GM23338 (cell line): ENCODE data around the gene MATK. TPM values are rescaled to one million over a fixed set of nuclear protein-coding genes. Genes with fewer than 3 reads are reported as not detected.

Experiments
- ATAC-seq: fragments of 200-7000 bp; cut with Tn5 transposase; 3 replicates; pipeline ENCODE4 v1.9.1; 2020
- DNase-seq: peaks from one replicate; pipeline ENCODE4 v3.0.0-alpha.2; 2015; ENCODE audit warnings: low spot score
- H2AFZ ChIP-seq: fragments of 200-600 bp; sonication (generic); 2 replicates; pipeline ENCODE4 v1.8.0; 2016; ENCODE audit warnings: antibody characterized with exemption, mild to moderate bottlenecking, moderate library complexity
- H3F3A ChIP-seq: fragments of 200-600 bp; sonication (generic); replicated peaks from 2 replicates; pipeline ENCODE4 v1.8.0; 2017; ENCODE audit warnings: antibody characterized with exemption, mixed run types, low read depth
- H3K27ac ChIP-seq: fragments of 200-600 bp; sonication (generic); 2 replicates; pipeline ENCODE4 v1.6.1; 2016; ENCODE audit warnings: low read depth
- H3K27me3 ChIP-seq: fragments of 200-600 bp; sonication (generic); 2 replicates; pipeline ENCODE4 v1.8.0; 2016; ENCODE audit warnings: mild to moderate bottlenecking, mixed run types, moderate library complexity; ENCODE audit not compliant: insufficient read depth
- H3K36me3 ChIP-seq: fragments of 200-600 bp; sonication (generic); 2 replicates; pipeline ENCODE4 v1.8.0; 2016; ENCODE audit warnings: mild to moderate bottlenecking; ENCODE audit not compliant: insufficient read depth
- H3K4me1 ChIP-seq: fragments of 200-600 bp; sonication (generic); 2 replicates; pipeline ENCODE4 v1.8.0; 2016; ENCODE audit warnings: mild to moderate bottlenecking, moderate library complexity; ENCODE audit not compliant: insufficient read depth
- H3K4me2 ChIP-seq: fragments of 200-600 bp; sonication (generic); 2 replicates; pipeline ENCODE4 v1.7.1; 2017; ENCODE audit warnings: mixed run types
- H3K4me3 ChIP-seq: fragments of 200-600 bp; sonication (generic); 2 replicates; pipeline ENCODE4 v1.6.1; 2016; ENCODE audit warnings: mixed run types
- H3K79me2 ChIP-seq: fragments of 200-600 bp; sonication (generic); replicated peaks from 2 replicates; pipeline ENCODE4 v1.8.0; 2017; ENCODE audit warnings: mild to moderate bottlenecking; ENCODE audit not compliant: insufficient read depth
- H3K9me2 ChIP-seq: fragments of 200-600 bp; sonication (generic); 2 replicates; pipeline ENCODE4 v1.8.0; 2017; ENCODE audit not compliant: insufficient read depth
- H4K20me1 ChIP-seq: fragments of 200-600 bp; sonication (generic); replicated peaks from 2 replicates; pipeline ENCODE4 v1.8.0; 2017; ENCODE audit warnings: mild to moderate bottlenecking; ENCODE audit not compliant: insufficient read depth
- H3K27ac Mint-ChIP-seq: 2 replicates; pipeline ENCODE4 v1.8.0; 2020; ENCODE audit warnings: inconsistent platforms, mild to moderate bottlenecking, moderate library complexity, mixed read lengths
- H3K27me3 Mint-ChIP-seq: 3 replicates; pipeline ENCODE4 v1.8.0; 2022; ENCODE audit warnings: low read depth, mild to moderate bottlenecking, moderate library complexity, mixed read lengths, inconsistent platforms; ENCODE audit not compliant: insufficient read depth, poor library complexity
- H3K36me3 Mint-ChIP-seq: 3 replicates; pipeline ENCODE4 v1.8.0; 2021; ENCODE audit warnings: low read depth, mild to moderate bottlenecking, inconsistent platforms, moderate library complexity, mixed read lengths
- H3K4me1 Mint-ChIP-seq: 3 replicates; pipeline ENCODE4 v1.8.0; 2020; ENCODE audit warnings: mild to moderate bottlenecking, inconsistent platforms, mixed read lengths
- H3K4me3 Mint-ChIP-seq: 3 replicates; pipeline ENCODE4 v1.8.0; 2021; ENCODE audit warnings: moderate library complexity, mild to moderate bottlenecking, inconsistent platforms, mixed read lengths
- H3K9me3 Mint-ChIP-seq: 3 replicates; pipeline ENCODE4 v1.8.0; 2020; ENCODE audit warnings: moderate library complexity, mild to moderate bottlenecking, inconsistent platforms, mixed read lengths
- CREB1 ChIP-seq: fragments of 250-450 bp; sonication (Bioruptor Pico); IDR thresholded peaks from 2 replicates; pipeline ENCODE4 v1.5.0; 2020; ENCODE audit warnings: low read depth, mild to moderate bottlenecking, moderate library complexity
- EZH2phosphoT487 ChIP-seq: fragments of 200-600 bp; sonication (generic); IDR thresholded peaks from one replicate; pipeline ENCODE4 v1.8.1; 2018; ENCODE audit warnings: antibody characterized with exemption; ENCODE audit not compliant: unreplicated experiment
- NANOG ChIP-seq: IDR thresholded peaks from 2 replicates; pipeline ENCODE4 v1.6.1; 2016; ENCODE audit warnings: antibody characterized with exemption, borderline replicate concordance
- POLR2AphosphoS5 ChIP-seq: IDR thresholded peaks from 2 replicates; pipeline ENCODE4 v1.6.1; 2016; ENCODE audit warnings: antibody characterized with exemption, low read depth
- STAT1 ChIP-seq: IDR thresholded peaks from one replicate; pipeline ENCODE4 v1.6.1; 2016; ENCODE audit warnings: antibody characterized with exemption; ENCODE audit not compliant: unreplicated experiment
- ZNF114 ChIP-seq: fragments of 250-450 bp; sonication (Bioruptor Pico); IDR thresholded peaks from 2 replicates; pipeline ENCODE4 v1.5.0; 2020; ENCODE audit warnings: mild to moderate bottlenecking, moderate library complexity
- ZNF331 ChIP-seq: fragments of 250-450 bp; sonication (Bioruptor Pico); IDR thresholded peaks from 2 replicates; pipeline ENCODE4 v1.5.0; 2020; ENCODE audit warnings: low read depth, mild to moderate bottlenecking, moderate library complexity
- ZNF462 ChIP-seq: fragments of 250-450 bp; sonication (Bioruptor Pico); IDR thresholded peaks from 2 replicates; pipeline ENCODE4 v1.5.0; 2020; ENCODE audit warnings: mild to moderate bottlenecking, moderate library complexity
- polyA plus RNA-seq: library from polyadenylated mRNA; unstranded; fragments of >200 nt; fragmentation: Nextera tagmentation; extraction: Ambion mirVana; gene quantifications from 2 replicates; pipeline ENCODE4 v1.2.1, GENCODE V29; 2016
- total RNA-seq: library from RNA; depleted of rRNA; stranded (reverse); fragments of >200 nt; shearing (Covaris generic); gene quantifications from 2 replicates; pipeline ENCODE4 v1.2.3, GENCODE V29; 2014
- TF ChIP-seq, protein P1 (sequence below): IDR thresholded peaks from 2 replicates; pipeline ENCODE4 v1.6.1; 2016; ENCODE audit warnings: antibody characterized with exemption
- TF ChIP-seq, protein P2 (sequence below), 2 experiments: fragments of 200-600 bp in 1 of 2; sonication (generic) in 1 of 2; conservative IDR thresholded peaks; 2 replicates each; pipeline versions ENCODE4 v1.5.1 to v1.6.1; 2016 to 2017; ENCODE audit warnings: antibody characterized with exemption in 2 of 2, low read depth in 2 of 2, mild to moderate bottlenecking in 2 of 2, moderate library complexity in 1 of 2
- TF ChIP-seq, protein P3 (sequence below): IDR thresholded peaks from one replicate; pipeline ENCODE4 v1.6.1; 2018; ENCODE audit warnings: antibody characterized with exemption; ENCODE audit not compliant: unreplicated experiment

The MATK gene
- total and polyA plus RNA-seq, 2 experiments from 2014 or later, result 13.4 to 21.4 TPM

- no peak for TF ChIP-seq ZNF462
- no peak for TF ChIP-seq EZH2phosphoT487
- no peak for TF ChIP-seq STAT1
- TF ChIP-seq ZNF331 (CRISPR knock-in tag), result no peak
- no peak for TF ChIP-seq POLR2AphosphoS5
- TF ChIP-seq NANOG, result no peak
- no peak for TF ChIP-seq CREB1 (CRISPR knock-in tag)
These were observed 32.7 kb upstream of the MATK start (continued) for GRCh38 chr19:3818918-3819317.

DNA sequence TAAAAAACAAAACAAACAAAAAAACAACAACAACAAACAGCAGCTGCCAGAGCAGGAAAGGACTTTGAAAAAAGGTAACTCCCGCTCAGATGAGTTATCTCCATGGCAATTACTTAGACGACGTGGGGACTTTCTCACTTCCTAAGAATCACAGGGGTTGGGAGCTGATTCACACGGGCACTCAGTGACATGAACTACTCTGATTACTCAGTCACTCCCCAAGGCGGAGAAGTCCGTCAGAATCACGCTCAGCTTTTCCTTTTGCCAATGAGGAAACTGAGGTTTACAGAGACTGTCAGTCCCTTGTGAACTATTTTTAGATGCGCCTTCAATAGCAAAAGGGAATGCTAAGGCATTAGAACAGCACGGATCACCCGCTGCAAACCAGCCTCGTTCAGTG is 32.3 kb upstream of the MATK start:
- H2AFZ ChIP-seq, result no peak overlapping the region
- no peak overlapping the region for H3K27ac ChIP-seq
- ATAC-seq (no peak), DNase-seq (no peak)
- no peaks in the 10 kb centered on the region for H3K4me1 ChIP-seq
- Mint-ChIP-seq H3K4me1 (no peaks in the 10 kb centered on the region), H3K4me3 (no peak overlapping the region), H3K27me3 (peaks cover 22% of the 10 kb centered on the region), H3K9me3 (no peaks in the 10 kb centered on the region; the same call in 1 of the 3 replicates), H3K27ac (no peak overlapping the region), H3K36me3 (peaks cover 4% of the 10 kb centered on the region; the same call in 2 of the 3 replicates)
- no peaks in the 10 kb centered on the region for H3K79me2 ChIP-seq
- 0 out of 2 replicates have a peak, but pooled peaks cover 6% of the 10 kb centered on the region for H3K27me3 ChIP-seq
- no peaks in the 10 kb centered on the region for H3K36me3 ChIP-seq
- H3K4me2 ChIP-seq, result no peak overlapping the region
- no peak overlapping the region for H3K4me3 ChIP-seq
- TF ChIP-seq, protein P1, sequence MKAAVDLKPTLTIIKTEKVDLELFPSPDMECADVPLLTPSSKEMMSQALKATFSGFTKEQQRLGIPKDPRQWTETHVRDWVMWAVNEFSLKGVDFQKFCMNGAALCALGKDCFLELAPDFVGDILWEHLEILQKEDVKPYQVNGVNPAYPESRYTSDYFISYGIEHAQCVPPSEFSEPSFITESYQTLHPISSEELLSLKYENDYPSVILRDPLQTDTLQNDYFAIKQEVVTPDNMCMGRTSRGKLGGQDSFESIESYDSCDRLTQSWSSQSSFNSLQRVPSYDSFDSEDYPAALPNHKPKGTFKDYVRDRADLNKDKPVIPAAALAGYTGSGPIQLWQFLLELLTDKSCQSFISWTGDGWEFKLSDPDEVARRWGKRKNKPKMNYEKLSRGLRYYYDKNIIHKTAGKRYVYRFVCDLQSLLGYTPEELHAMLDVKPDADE, result no peak
- TF ChIP-seq ZNF114 (CRISPR knock-in tag), result no peak
- TF ChIP-seq, protein P2, sequence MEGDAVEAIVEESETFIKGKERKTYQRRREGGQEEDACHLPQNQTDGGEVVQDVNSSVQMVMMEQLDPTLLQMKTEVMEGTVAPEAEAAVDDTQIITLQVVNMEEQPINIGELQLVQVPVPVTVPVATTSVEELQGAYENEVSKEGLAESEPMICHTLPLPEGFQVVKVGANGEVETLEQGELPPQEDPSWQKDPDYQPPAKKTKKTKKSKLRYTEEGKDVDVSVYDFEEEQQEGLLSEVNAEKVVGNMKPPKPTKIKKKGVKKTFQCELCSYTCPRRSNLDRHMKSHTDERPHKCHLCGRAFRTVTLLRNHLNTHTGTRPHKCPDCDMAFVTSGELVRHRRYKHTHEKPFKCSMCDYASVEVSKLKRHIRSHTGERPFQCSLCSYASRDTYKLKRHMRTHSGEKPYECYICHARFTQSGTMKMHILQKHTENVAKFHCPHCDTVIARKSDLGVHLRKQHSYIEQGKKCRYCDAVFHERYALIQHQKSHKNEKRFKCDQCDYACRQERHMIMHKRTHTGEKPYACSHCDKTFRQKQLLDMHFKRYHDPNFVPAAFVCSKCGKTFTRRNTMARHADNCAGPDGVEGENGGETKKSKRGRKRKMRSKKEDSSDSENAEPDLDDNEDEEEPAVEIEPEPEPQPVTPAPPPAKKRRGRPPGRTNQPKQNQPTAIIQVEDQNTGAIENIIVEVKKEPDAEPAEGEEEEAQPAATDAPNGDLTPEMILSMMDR (conservative IDR thresholded peaks at IDR 0.05; ENCODE audit: low read depth in 2 of 2), result no peak
- TF ChIP-seq, protein P3, sequence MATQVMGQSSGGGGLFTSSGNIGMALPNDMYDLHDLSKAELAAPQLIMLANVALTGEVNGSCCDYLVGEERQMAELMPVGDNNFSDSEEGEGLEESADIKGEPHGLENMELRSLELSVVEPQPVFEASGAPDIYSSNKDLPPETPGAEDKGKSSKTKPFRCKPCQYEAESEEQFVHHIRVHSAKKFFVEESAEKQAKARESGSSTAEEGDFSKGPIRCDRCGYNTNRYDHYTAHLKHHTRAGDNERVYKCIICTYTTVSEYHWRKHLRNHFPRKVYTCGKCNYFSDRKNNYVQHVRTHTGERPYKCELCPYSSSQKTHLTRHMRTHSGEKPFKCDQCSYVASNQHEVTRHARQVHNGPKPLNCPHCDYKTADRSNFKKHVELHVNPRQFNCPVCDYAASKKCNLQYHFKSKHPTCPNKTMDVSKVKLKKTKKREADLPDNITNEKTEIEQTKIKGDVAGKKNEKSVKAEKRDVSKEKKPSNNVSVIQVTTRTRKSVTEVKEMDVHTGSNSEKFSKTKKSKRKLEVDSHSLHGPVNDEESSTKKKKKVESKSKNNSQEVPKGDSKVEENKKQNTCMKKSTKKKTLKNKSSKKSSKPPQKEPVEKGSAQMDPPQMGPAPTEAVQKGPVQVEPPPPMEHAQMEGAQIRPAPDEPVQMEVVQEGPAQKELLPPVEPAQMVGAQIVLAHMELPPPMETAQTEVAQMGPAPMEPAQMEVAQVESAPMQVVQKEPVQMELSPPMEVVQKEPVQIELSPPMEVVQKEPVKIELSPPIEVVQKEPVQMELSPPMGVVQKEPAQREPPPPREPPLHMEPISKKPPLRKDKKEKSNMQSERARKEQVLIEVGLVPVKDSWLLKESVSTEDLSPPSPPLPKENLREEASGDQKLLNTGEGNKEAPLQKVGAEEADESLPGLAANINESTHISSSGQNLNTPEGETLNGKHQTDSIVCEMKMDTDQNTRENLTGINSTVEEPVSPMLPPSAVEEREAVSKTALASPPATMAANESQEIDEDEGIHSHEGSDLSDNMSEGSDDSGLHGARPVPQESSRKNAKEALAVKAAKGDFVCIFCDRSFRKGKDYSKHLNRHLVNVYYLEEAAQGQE, result no peak
- no peak for TF ChIP-seq POLR2AphosphoS5
- no peak for TF ChIP-seq EZH2phosphoT487
- no peak for TF ChIP-seq NANOG
- H3K9me2 ChIP-seq, result no peaks in the 10 kb centered on the region
- H3F3A ChIP-seq, result 0 out of 2 replicates have a peak, but pooled peaks cover 2% of the 10 kb centered on the region
- H4K20me1 ChIP-seq, result no peaks in the 10 kb centered on the region
